HG02642 (cell line): ENCODE results near the gene KMT2D.

ENCODE experiments used
- ATAC-seq: cut with Tn5 transposase; IDR thresholded peaks from one replicate; pipeline ENCODE4 v1.9.1; 2021; ENCODE audit warnings: mild to moderate bottlenecking; ENCODE audit not compliant: unreplicated experiment, poor library complexity

Gene KMT2D

GRCh38 chr12:49021292-49021915, 39.2 kb downstream of the KMT2D start:
- ATAC-seq: no peak

- ATAC-seq: no peak
Observed at GRCh38 chr12:49020441-49020840, 40.2 kb downstream of the KMT2D start.

- no peak for ATAC-seq
Observed at GRCh38 chr12:49019443-49020324, 40.9 kb downstream of the KMT2D start.

- ATAC-seq: peak; percentile 23
Observed at GRCh38 chr12:49019120-49019430, 41.5 kb downstream of the KMT2D start.

GRCh38 chr12:49018261-49019119, 42.1 kb downstream of the KMT2D start, which contains the start of gene PRKAG1:
TSS of gene PRKAG1 (minus strand) at chr12:49018776. CDS start at chr12:49018740, 36 bp downstream.
- peak; percentile 87 for ATAC-seq

GRCh38 chr12:49017891-49018260, 42.7 kb downstream of the KMT2D start:
- ATAC-seq: peak; percentile 10

- ATAC-seq: no peak
Observed at GRCh38 chr12:49015196-49015595, 45.4 kb downstream of the KMT2D start.

- no peak for ATAC-seq
Observed at GRCh38 chr12:49014547-49014946, 46.0 kb downstream of the KMT2D start.

GRCh38 chr12:49013428-49013827, 47.2 kb downstream of the KMT2D start:
- ATAC-seq: no peak

- no peak for ATAC-seq
Observed at GRCh38 chr12:49012739-49013138, 47.9 kb downstream of the KMT2D start.
